Pancreas (tissue), 10 donors: ENCODE data around the gene NIPA2. TPM values are rescaled to one million over a fixed set of nuclear protein-coding genes. Genes with fewer than 3 reads are reported as not detected.

Source experiments
- ATAC-seq, 4 donors: fragments of 200-7000 bp; cut with Tn5 transposase; one replicate each; pipeline versions ENCODE4 v1.8.0 to v1.9.1; 2020; ENCODE audit warnings: mild to moderate bottlenecking in 4 of 4, moderate library complexity in 4 of 4
- DNase-seq, 6 donors: peaks; one replicate each; pipeline ENCODE4 v3.0.0-alpha.2; 2020
- FAIRE-seq: peaks from 2 replicates; lab custom pipeline; 2012; peaks lifted over from hg19 to GRCh38; lab: Jason Lieb, UNC
- H3K27ac ChIP-seq, 4 donors: fragments of 200-600 bp; sonication (generic); 1 replicate in 3 of 4; 2 replicates in 1 of 4; pipeline versions ENCODE4 v1.5.0 to v1.8.0; 2020
- H3K27me3 ChIP-seq, 4 donors: fragments of 200-600 bp; one replicate each; pipeline ENCODE4 v1.8.0; 2021
- H3K36me3 ChIP-seq, 3 donors: fragments of 200-600 bp; sonication (generic) in 1 of 3; one replicate each; pipeline versions ENCODE4 v1.5.0 to v1.8.0; 2020 to 2021
- H3K4me1 ChIP-seq, 3 donors: fragments of 200-600 bp; one replicate each; pipeline ENCODE4 v1.8.0; 2021
- H3K4me3 ChIP-seq, 4 donors: fragments of 200-600 bp; sonication (generic) in 2 of 4; one replicate each; pipeline versions ENCODE4 v1.5.0 to v1.8.0; 2020 to 2021
- H3K9me3 ChIP-seq, 4 donors: fragments of 200-600 bp; one replicate each; pipeline ENCODE4 v1.8.0; 2021
- CTCF ChIP-seq, 4 donors: fragments of 200-600 bp; sonication (generic) in 3 of 4; IDR thresholded peaks; one replicate each; pipeline versions ENCODE4 v1.5.0 to v1.8.0; 2021; ENCODE audit warnings: antibody characterized with exemption in 4 of 4
- WGBS, 2 donors: extraction: QIAGEN DNeasy Blood & Tissue Kit; methylation state at CpG; one replicate each; pipeline ENCODE4 v1.1.7; 2013; 5-methylcytosine and 5-hydroxymethylcytosine counted together
- intact Hi-C, 3 donors: fragments of 100-400 bp; cut with DNase I; formaldehyde crosslinking; loops; one replicate each; pipeline versions ENCODE4 v1.11.1 to v1.14.2; 2022
- polyA plus RNA-seq, 2 donors: library from polyadenylated mRNA; stranded (reverse); fragments of 200-250 nt; gene quantifications; one replicate each; pipeline ENCODE4 v1.2.3, GENCODE V29; 2013
- total RNA-seq, 6 donors: library from RNA; stranded (reverse); fragmentation: NEBNext Ultra II Directional in 4 of 6; extraction: Animal tissue kit (Norgen Biotek cat#: 25700) in 4 of 6; gene quantifications; one replicate each; pipeline versions ENCODE4 v1.2.1 to v1.2.4, GENCODE V29; 2021 to 2023
- donor health status: healthy with polysubstance abuse.
- donor health status: DM: no; HTN: no; CAD: no; lungs with moderate emphysema.
- donor health status: DM: no; HTN: no; CAD: no.
- donor health status: control.
- donor health status: control.
- donor health status: Bipolar disorder and iron deficiency.
- donor health status: DM: yes; HTN: yes; CAD: no.
- donor health status: DM: no; HTN: no; CAD: no.
- donor health status: DM: no; HTN: no; CAD: no.
- donor health status: DM: yes; HTN: yes; CAD: no.

NIPA2 gene
- total and polyA plus RNA-seq, 8 donors, result 4.5 to 24.9 (median 16.6) TPM

GRCh38 chr15:22885120-22885519, 46.7 kb downstream of the NIPA2 start:
- 93 to 97% methylated on average over 6 of the region's 6 CpGs for WGBS, 2 donors
- H3K4me3 ChIP-seq, result no peak overlapping the region
- FAIRE-seq (no peak), ATAC-seq (no peak), DNase-seq (no peak)
- H3K36me3 ChIP-seq, result peaks cover 0 to 30% (median 11%) of the 10 kb centered on the region in 3 donors
- H3K27me3 ChIP-seq, result no peaks in the 10 kb centered on the region
- no peak overlapping the region for H3K27ac ChIP-seq
- no peak for TF ChIP-seq CTCF (IDR thresholded peaks at IDR 0.05)
- intact Hi-C loops, result no loop called here
- no peaks in the 10 kb centered on the region for H3K4me1 ChIP-seq
- no peaks in the 10 kb centered on the region for H3K9me3 ChIP-seq

- no peak for FAIRE-seq
- Histone ChIP-seq H3K4me1 (no peaks in the 10 kb centered on the region), H3K4me3 (no peak overlapping the region), H3K36me3 (peaks cover 0 to 30% (median 0%) of the 10 kb centered on the region in 3 donors), H3K9me3 (no peaks in the 10 kb centered on the region), H3K27ac (no peak overlapping the region), H3K27me3 (no peaks in the 10 kb centered on the region)
- no peak for ATAC-seq
- 87 to 88% methylated on average over 14 of the region's 14 CpGs for WGBS, 2 donors
- TF ChIP-seq CTCF (IDR thresholded peaks at IDR 0.05), result no peak
- intact Hi-C loops, result no loop called here
- no peak for DNase-seq
Observed at GRCh38 chr15:22887157-22887951, 48.9 kb downstream of the NIPA2 start.

GRCh38 chr15:22888120-22888859, 49.8 kb downstream of the NIPA2 start:
- no peaks in the 10 kb centered on the region for H3K4me1 ChIP-seq
- no peak for DNase-seq
- no peaks in the 10 kb centered on the region for H3K27me3 ChIP-seq
- FAIRE-seq, result no peak
- H3K9me3 ChIP-seq, result no peaks in the 10 kb centered on the region
- intact Hi-C loops, result no loop called here
- peaks cover 0 to 29% (median 0%) of the 10 kb centered on the region in 3 donors for H3K36me3 ChIP-seq
- no peak overlapping the region for H3K4me3 ChIP-seq
- no peak for TF ChIP-seq CTCF (IDR thresholded peaks at IDR 0.05)
- WGBS, 2 donors, result 86 to 93% methylated on average over 9 of the region's 9 CpGs
- ATAC-seq, result peak in 2 of 4 donors; percentile 55 to 62
- H3K27ac ChIP-seq, result no peak overlapping the region

GRCh38 chr15:22889146-22889818, 50.8 kb downstream of the NIPA2 start:
- Histone ChIP-seq H3K9me3 (no peaks in the 10 kb centered on the region), H3K36me3 (peaks cover 0 to 29% (median 0%) of the 10 kb centered on the region in 3 donors), H3K27ac (no peak overlapping the region), H3K27me3 (no peaks in the 10 kb centered on the region), H3K4me3 (no peak overlapping the region), H3K4me1 (no peaks in the 10 kb centered on the region)
- WGBS, 2 donors, result 88 to 93% methylated on average over 14 of the region's 14 CpGs
- DNase-seq, result no peak
- no peak for FAIRE-seq
- no peak for TF ChIP-seq CTCF (IDR thresholded peaks at IDR 0.05)
- no peak for ATAC-seq
- intact Hi-C loops, result no loop called here
